Measurements from ENCODE around the gene RAB7A.

DNA sequence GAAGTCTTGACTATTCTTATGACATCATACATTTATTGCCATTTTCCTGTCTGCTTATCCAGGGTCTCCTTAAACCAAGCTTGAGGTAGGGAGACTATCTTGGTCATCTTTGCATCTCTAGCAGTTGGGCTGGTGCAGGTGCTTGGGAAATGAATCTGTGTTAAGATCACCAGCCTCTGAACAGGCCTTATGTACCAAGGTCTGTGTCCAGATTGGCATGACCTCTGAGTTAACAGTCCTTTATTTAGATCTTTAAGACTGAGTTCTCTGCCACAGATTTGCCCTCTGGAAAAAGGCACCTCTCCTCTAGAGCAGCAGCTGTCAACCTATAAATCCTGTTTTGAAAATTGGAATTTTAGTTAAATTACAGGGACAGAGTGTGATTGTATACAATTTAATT, 35.4 kb downstream of the RAB7A start:
- TF ChIP-seq, protein P1, sequence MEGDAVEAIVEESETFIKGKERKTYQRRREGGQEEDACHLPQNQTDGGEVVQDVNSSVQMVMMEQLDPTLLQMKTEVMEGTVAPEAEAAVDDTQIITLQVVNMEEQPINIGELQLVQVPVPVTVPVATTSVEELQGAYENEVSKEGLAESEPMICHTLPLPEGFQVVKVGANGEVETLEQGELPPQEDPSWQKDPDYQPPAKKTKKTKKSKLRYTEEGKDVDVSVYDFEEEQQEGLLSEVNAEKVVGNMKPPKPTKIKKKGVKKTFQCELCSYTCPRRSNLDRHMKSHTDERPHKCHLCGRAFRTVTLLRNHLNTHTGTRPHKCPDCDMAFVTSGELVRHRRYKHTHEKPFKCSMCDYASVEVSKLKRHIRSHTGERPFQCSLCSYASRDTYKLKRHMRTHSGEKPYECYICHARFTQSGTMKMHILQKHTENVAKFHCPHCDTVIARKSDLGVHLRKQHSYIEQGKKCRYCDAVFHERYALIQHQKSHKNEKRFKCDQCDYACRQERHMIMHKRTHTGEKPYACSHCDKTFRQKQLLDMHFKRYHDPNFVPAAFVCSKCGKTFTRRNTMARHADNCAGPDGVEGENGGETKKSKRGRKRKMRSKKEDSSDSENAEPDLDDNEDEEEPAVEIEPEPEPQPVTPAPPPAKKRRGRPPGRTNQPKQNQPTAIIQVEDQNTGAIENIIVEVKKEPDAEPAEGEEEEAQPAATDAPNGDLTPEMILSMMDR (conservative IDR thresholded peaks at IDR 0.05 in 1 of 2, IDR thresholded peaks at IDR 0.05 in 1 of 2; ENCODE audit: low read depth in 1 of 2, low read length in 2 of 2): no peak
- no peak for TF ChIP-seq EZH2 (IDR thresholded peaks at IDR 0.05; ENCODE audit: low read length, missing control alignments)

Measured in fibroblast of lung (primary cell).